GM18519 (cell line): ENCODE data around the gene TICAM2.
"Not testable (repeated sequence)": the region's sequence is repeated elsewhere in the genome, so short reads cannot be mapped to it uniquely, and the experiment has no call there.

ENCODE experiments used
- ATAC-seq: cut with Tn5 transposase; IDR thresholded peaks from one replicate; pipeline ENCODE4 v1.9.1; 2021; ENCODE audit warnings: mild to moderate bottlenecking, moderate library complexity; ENCODE audit not compliant: unreplicated experiment, low FRiP score

TICAM2 gene, protein sequence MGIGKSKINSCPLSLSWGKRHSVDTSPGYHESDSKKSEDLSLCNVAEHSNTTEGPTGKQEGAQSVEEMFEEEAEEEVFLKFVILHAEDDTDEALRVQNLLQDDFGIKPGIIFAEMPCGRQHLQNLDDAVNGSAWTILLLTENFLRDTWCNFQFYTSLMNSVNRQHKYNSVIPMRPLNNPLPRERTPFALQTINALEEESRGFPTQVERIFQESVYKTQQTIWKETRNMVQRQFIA

DNA sequence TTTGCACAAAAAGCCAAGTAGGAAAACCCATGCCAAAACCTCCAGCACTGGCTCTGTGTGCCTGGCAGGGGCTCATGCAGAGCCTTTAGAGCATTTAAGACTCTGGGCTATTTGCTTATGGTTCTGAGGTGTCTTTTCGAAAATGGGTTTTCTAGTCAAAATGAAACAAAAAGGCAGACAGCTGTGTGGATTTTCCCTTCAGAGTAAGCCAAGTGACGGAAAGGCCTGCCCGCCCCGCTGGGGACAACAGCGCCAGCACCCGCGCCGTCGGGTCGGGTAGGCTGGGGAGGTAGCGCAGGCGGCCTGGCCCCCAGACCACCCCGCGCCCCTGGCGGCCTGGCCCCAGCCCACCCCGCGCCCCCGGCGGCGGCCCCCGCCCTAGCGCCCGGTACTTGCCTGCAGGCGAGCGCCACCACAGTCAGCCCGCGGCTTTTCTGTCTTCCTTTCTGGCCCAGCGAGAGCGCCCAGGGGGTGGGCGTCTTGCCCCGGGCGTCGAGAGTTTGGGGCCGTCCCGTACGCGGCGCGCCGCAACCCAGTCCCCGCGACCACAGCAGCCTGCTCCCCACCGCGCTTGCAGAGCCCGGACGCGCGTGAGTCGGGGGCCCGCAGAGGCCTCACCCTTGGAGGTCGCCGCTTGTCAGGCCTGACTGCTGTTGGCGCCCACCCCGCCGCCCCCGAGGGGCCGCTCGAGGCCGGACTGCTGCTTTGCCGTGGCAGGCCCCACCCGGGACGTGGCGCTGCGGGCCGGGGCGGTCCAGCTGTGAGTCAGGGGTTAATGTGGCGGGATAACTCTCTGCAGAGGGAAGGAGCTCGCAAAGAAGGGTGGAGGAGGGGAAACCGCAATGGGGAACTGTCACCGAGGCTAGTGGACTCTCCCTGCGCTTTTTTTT, at the start of gene TICAM2:
Gene TICAM2, minus strand, starts transcription at position 779 of the 890 bp plus-strand sequence. CDS start 21,223 bp downstream, outside the sequence.
- peak; percentile 72 for ATAC-seq

DNA sequence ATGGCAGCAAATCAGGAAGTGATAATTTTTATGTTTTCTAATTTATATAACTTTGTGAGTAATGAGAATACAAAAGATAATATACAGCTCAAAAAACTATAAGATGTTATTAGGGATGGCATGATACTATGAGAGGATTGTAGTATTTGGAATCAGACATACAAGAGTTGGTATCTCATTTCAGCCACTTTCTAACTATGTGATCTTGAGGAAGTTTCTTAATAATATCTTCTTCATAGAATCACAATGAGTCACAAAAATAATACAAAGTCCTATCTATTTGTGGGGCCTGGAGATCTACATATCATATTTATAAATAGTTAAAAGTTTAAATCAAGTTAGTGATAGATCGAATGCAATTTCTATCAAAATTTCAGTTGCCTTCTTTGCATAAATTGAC, 47.3 kb upstream of the TICAM2 start:
- ATAC-seq = no peak

DNA sequence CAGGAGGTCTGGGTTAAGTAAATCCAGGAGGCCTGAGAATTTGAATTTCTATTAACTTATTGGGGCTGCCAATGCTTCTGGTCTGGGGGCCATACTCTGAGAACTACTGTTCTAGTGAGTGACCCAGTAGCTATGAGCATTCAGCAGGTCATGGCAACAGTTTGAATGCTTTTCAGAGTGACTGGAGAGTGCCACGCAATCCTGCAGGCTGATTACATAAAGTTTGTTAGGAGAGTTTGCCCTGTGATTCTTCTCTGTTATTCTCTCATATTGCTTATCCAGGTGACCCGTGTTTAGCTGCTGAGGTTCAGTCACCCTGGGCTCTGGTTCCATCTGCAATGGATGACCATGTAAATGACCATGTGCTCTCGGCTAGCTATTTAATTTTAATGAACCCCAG, 45.8 kb upstream of the TICAM2 start:
- no peak for ATAC-seq

DNA sequence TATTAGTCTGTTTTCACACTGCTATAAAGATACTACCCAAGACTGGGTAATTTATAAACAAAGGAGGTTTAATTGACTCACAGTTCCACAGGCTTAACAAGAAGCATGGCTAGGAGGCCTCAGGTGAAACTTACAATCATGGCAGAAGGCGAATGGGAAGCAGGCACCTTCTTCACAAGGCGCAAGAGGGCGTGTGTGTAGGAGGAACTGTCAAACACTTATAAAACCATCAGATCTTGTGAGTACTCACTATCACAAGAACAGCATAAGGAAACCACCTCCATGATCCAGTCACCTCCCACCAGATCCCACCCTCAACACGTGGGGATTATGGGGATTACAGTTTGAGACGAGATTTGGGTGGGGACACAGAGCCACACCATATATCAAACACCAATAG, 43.1 kb upstream of the TICAM2 start:
- ATAC-seq = not testable (repeated sequence)

DNA sequence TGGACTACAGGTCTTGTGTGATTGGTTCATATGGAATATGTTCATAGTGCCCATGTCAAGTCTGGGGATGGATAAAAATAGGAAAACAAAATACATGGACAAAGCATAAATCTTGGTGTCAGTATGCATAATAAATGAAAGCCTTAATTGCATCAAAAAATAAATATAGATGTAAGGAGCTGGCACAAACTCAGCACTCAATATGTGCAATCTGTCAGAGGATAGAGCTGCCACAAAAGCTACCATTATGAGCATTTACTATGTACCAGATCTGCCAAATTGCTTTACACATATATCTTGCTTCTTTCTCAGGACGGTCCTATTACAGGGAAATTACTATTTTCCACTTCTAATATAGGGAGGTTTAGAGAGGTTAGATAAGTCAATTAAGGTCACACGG, 41.8 kb upstream of the TICAM2 start:
- no peak for ATAC-seq

DNA sequence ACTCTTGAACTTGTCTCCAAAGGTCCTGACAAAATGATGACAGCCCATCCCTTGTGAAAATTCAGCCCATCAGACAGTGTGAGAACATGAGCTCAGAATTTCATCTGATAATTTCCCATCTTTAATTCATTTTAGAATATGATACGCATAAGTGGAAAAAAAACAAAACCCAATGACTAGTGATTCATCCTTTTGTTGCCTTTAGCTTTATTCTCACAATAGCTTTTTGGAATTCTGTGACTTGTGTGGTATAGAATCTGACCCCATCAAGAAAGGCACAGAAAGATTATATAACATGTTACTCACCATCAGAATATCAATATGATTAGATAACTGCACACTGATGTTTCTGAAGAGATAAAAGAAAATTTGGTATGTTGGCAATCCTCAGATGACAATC, 39.7 kb upstream of the TICAM2 start:
- no peak for ATAC-seq

DNA sequence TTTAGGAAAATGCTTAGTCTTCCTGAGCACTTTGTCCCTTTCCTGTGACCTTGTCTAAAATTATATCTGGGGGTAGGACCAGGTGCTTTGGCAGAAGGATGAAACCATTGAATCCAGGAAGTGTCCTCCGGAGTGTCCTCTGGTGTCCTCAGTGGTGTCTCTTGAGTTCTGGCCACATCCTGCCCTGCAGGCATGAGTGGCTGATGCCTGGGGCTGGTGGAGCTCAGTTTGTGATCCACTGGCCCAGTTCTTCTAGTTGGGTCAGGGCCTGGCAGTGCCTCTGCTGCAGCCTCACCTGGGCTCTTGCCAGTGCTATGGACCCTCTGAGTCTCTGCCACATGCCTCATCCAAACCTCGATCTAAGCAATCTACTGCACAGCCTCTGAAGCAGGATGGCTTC, 38.0 kb upstream of the TICAM2 start:
- ATAC-seq = no peak

DNA sequence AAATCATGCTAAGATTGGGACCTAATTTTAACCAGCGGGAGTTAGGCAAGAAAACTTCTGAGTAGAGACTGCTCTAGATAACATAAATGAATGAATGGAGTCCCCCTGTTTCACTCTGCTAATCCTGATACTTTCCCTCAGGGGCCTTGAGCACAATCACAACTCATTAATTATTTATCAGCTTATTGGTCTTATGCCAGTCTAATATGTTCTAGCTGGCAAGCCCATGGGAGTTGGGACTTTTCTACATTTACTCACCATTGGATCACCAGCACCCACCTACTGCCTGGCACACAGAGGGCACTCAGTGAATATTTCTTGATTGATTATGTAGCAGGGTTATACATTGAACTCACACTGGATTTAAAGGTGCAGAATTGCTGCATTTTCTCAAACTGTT, 37.1 kb upstream of the TICAM2 start:
- no peak for ATAC-seq

DNA sequence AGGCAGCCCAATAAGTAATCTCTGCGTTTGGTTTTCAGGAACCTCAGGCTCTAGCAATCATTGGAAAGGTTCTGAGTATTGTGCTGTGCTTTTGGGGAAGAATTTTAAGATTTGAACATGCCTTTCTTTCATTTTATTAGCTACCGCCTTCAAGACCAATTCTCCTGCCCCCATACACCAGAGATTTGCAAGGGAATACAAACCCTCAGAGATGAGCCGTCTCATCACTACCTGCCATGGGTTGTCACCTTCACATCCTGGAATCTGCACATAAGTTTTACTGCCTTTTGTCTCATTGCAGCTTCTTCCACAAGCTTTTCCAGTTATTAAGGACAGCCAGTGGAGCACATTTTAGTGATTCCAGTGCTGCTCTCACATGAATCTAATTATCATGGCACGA, 35.2 kb upstream of the TICAM2 start:
- no peak for ATAC-seq

DNA sequence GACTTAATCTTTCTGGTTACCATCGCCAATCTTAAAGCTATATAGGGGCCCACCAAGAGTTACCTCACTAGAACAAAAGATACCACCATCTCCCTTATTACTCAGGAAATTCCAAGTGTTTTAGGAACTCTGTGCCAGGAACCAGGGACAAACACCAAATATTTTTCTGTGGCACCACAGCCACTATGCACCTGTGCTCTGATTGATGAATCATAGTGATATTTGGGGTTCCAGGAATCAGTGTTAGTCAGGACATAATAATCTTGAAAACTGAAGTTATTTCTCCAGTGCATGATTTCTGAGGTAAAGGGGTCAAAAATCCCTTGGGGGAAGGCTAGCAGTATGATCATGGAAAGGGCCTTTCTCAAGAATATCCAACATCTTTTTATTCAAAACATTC, 33.7 kb upstream of the TICAM2 start:
- ATAC-seq = no peak

DNA sequence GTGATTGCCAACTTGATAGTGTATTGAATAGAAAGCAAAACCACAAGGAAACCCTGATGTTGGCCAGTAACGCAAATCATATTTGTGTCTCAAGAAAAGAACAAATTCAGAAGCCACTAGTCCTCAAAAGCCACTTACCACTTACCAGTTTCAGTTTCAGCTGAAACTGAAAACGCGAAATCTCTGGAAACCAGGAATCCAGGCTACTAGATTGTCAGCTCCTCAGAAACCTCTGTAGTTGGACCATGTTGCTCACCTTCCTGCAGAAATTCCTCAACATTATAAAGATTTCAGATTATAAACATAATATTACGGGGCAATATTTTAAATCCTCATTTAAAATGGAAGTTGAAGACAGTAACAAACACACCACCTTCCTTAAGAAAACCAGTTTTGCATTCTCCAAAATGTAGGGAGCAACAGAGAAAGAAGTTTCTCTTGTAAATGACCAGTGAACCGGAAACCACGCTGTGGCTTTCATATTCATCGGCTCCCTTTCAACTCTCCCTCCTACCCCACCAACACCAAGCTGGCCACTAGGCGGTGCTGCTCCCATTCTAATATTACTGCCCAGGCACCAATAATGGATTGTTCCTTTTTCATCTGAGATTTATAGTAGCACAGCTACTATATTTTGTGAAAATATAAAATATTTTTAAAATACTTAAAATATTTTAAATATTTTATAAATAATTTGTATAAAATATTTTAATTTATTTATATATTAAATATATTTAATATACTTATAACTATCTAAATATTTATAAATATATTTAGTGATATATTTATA, 32.3 kb upstream of the TICAM2 start:
- peak; percentile 40 for ATAC-seq

DNA sequence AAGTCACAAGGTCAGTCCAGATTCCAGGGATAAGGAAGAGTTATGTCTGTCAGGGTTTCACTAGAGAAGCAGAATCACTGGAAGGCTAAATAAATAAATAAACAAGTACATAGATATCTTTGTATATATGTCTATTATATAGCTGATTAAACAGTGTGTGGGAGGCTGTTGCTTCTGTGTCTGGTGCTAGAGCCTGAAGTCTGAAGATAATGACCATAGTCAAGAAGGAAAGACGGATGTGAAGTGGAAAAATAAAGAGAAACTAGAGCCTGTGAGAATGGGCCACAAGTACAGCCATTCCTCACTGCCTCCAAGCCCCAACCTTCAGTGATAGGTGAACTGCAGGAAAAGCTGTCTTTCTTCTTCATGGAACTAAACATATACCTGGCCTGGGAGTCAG, 27.6 kb upstream of the TICAM2 start:
- ATAC-seq = no peak

DNA sequence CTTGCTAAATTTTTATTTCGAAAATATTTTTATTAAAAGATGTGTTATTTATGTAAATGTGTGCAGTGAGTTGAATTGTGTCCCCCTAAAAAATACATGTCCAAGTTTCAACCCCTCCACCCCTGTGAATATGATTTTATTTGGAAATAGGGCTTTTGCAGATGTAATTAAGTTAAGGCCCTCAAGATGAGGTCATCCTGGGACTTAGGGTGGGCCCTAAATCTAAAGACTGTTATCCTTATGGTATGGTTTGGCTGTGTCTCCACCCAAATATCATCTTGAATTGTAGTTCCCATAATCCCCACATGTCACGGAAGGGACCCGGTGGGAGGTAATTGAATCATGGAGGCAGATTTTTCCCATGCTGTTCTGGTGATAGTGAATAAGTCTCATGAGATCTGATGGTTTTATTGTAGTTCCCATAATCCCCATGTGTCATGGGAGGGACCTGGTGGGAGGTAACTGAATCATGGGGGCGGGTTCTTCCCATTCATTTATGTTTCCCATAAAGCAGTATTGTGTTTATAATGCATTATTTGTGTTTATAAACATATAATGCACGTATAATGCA, 25.1 kb upstream of the TICAM2 start:
- ATAC-seq = no peak

DNA sequence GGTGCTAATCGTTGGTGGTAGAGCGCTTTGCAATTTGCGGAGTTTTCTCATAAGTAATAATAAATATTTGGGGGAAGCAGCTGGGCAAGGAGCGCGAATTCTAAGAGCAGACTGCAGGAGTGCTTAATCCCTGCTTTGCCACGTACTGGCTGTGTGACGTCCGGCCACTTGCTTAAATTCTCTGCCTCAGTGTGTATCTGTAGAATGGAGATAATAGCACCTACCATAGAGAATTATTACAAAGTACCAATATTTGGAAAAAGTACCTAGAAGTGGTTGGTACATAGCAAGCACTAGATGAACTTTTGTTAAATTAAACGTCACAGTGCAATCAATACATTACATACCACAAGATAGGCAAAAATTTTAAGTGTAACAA, 24.2 kb upstream of the TICAM2 start:
- peak; percentile 17 for ATAC-seq

DNA sequence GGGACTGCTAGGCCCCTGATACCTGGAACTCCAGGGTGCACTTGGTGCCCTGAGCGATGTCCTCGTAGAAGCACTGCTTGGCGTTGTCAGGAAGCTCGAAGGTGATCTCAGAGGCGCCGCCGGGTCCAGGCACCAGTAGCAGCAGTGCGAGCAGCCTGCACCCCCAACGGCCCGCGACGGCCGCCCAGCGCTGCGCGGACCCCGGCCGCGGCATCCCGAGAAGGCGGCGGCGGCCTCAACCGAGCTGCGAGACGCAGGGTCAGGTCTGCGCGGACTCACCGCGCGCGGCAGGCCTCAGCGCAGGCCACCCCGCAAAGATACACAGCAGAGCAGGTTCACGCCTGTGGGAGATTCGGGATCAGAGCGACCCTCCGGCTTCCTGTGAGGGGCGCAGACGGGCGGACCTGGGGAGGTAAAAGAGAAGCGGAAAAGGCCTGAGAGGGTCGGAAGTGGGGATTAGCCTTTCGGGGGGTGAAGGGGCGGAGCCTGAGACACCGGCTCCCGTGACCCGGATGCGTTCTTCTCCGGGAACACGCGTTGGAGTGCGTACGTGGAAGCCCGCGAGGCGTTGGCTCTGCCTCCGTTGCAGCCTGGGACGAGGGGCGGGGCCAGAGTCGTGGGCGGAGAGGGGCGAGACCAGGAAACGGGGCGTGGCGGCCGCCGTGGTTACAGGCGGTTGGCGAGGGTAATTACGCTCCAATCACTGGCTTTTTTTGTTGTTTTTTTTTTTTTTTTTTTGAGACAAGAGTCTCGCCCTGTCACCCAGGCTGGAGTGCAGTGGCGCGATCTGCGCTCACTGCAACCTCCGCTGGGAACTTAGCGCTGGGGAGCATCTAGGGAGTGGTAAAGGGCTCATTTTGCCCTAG, 23.5 kb upstream of the TICAM2 start, which contains the start of gene TMED7:
Gene TMED7, minus strand, starts transcription at position 458 of the 866 bp plus-strand sequence. Its CDS starts 244 bp downstream, at position 214.
- ATAC-seq = peak; percentile 83

DNA sequence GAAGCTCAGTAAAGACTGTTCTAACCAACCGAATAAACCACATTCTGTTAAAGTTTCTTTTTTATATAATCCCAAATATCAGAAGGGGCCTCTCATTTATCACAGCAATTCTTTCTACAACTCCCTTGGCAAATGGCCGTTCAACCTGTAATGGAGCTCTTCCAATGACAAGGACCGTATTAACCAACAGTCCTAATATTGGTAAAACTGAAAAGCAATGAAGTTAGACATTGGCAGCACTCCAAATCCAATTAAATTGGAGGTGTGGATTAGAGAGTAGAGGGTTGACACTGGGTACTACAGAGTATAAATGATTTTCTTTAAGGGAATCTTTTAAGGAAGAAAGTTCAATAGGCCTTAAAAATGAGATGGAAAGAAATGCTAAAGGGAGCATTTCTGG, 22.7 kb upstream of the TICAM2 start:
- no peak for ATAC-seq

DNA sequence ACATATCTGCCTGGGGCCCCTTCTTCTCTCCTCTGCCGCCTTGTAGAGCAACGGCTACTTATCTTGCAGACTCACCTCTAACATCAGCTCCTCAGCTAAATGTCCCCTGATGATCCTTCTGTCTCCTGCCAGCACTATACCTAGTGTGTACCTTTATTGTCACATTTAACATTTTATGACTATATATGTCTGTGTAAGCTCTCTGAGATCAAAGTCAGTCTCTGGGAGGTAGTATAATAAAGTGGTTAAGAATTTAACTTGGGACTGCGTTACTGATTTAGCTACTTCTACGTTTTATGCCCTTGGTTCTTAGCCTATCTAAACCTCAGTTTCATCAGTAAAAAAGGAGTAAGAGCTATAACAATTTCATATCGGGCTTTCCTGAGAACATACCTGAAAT, 21.4 kb upstream of the TICAM2 start:
- no peak for ATAC-seq

DNA sequence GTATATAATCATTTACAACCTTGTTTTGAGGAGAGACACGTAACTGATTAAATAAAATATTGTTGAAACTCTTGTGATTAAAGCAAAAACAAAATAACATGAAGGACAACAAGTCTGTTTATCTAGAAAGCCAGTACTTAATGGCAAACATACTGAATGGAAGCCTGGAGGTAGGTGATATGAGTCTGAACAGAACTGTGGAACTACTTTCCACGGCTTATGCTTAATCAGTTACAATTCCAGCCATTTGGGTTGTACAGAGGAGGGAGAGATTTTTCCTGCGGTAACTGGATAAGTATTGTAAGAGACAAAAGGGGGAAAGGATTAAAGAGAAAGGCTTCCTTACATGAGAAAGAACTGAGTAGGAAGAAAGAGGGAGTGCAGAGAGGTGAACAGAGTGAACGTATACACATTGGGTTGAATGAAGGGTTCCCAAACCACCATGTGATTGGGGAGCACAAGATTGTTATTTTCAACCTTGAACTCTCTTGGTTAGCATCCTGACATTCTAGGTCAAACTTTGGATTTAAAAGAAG, 19.2 kb upstream of the TICAM2 start:
- ATAC-seq = no peak

DNA sequence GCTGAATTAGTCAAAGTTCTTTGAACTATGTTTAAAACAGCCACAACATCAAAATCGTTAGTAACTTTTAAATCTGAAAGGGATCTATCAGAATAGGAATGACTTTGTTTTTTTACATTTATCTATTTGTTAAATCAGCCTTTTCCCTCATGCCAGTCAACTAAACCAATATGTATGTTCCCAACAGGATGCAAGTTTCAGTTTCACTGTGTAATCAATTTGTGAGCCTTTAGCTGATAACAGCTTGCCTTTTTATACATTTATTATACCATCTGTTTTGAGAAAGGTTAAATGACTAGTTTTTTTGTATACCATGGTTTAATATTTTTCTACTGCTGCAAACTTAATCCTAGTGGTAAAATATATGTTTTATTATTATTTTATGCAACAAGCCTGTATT, 14.6 kb upstream of the TICAM2 start:
- ATAC-seq = no peak

DNA sequence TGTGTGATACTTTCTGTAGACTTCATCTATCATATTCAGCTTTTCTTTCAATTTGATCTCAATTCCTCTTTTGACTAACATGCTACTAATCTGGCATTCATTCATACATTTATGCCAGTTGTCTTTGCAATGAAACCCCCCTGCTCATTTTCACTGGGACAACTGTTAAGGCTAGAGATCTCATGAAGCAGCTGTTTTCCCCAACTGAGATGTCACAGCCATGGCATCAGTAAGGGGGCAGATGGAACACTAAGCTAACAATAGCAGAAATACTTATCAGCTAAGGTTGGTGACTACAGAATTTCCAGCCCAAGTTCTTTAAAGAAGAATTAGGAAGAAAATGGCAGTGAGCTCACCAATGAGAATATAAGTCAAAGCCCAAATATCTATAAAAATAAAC, 14.2 kb upstream of the TICAM2 start:
- no peak for ATAC-seq
